Stimulated activated CD8-positive, alpha-beta memory T cell treated with anti-CD3 and anti-CD28 coated beads, Interleukin-15, amount 100 ng/mL, for 48 hours (primary cell): ENCODE measurements around the gene TIMP3.
"Not testable (repeated sequence)": the region's sequence is repeated elsewhere in the genome, so short reads cannot be mapped to it uniquely, and the experiment has no call there.

Source experiments
- DNase-seq, 2 donors: peaks; one replicate each; pipeline ENCODE4 v3.0.0-alpha.2; 2020; ENCODE audit warnings: low read depth in 2 of 2

The TIMP3 gene

DNA sequence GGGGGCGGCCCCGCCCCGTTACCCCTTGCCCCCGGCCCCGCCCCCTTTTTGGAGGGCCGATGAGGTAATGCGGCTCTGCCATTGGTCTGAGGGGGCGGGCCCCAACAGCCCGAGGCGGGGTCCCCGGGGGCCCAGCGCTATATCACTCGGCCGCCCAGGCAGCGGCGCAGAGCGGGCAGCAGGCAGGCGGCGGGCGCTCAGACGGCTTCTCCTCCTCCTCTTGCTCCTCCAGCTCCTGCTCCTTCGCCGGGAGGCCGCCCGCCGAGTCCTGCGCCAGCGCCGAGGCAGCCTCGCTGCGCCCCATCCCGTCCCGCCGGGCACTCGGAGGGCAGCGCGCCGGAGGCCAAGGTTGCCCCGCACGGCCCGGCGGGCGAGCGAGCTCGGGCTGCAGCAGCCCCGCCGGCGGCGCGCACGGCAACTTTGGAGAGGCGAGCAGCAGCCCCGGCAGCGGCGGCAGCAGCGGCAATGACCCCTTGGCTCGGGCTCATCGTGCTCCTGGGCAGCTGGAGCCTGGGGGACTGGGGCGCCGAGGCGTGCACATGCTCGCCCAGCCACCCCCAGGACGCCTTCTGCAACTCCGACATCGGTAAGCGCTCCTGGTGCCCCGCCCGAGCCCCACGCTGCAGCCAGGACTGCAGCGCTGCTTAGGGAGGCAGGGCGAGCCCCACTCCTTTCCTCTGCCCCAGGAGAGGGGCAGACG, at the start of gene TIMP3:
TSS of gene TIMP3 (plus strand) at position 169 of the 700 bp plus-strand sequence. CDS start at position 466, 297 bp downstream.
- no peak for DNase-seq

- DNase-seq = no peak
Observed at GRCh38 chr22:32752326-32752725, 49.2 kb upstream of the TIMP3 start.

DNA sequence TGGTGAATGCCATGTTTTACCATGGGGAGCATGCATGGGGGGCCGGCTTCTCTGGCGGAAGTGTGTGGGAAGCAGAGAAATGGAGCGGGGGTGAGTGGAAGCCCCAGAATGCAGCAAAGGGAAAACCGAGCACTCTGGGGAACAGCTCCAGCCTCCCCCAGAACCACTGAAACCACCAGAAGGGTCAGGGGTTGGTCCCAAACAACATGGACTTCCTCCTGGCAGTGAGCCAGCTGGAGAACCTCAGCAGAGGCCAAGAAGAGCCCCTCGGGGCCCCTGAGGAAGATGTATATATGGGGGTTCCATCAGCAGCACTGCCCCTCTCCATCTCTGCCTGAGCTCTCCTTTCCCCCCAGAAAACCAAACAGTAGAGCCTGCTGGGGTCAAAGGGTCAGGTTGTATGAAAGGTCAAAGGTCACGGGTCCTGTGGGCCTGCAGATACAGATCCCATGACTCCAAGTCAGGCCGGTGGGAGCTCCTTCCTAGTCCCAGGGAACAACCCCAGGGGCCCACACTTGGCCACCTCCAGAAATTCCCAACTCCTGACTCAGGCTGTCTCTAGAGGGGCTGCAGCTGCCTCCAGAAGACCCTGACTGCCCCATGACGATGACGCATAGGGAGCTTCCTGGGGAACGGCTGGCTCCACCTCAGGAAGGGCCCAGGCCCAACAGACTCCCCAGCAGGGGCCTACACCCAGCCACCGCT, 48.5 kb upstream of the TIMP3 start:
- DNase-seq = no peak

GRCh38 chr22:32753591-32753990, 47.9 kb upstream of the TIMP3 start:
- no peak for DNase-seq

- no peak for DNase-seq
Observed at GRCh38 chr22:32754413-32755041, 47.0 kb upstream of the TIMP3 start.

- not testable (repeated sequence) for DNase-seq
Observed at GRCh38 chr22:32757086-32757762, 44.3 kb upstream of the TIMP3 start.

- no peak for DNase-seq
Observed at GRCh38 chr22:32758866-32759385, 42.6 kb upstream of the TIMP3 start.

DNA sequence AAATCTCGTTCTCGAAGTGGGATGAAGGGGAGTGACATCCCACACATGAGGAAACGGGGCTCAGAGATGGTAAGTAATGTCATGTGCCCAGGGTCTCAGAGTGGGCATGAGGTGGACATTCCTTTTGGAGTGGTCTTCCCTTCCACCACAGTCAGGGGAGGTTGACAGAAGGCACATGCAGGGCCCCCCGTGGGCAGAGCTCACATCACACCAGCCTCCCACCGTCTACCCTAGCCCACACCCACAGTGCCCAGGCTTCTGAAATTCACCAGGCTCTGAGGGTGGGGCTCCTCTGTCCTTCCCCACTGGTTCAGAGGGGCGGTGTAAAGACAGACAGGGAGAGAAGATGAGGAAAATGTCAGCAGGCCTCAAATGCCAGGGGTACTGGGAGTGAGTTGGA, 41.1 kb upstream of the TIMP3 start:
- DNase-seq = no peak

- no peak for DNase-seq
Observed at GRCh38 chr22:32760815-32761214, 40.7 kb upstream of the TIMP3 start.

DNA sequence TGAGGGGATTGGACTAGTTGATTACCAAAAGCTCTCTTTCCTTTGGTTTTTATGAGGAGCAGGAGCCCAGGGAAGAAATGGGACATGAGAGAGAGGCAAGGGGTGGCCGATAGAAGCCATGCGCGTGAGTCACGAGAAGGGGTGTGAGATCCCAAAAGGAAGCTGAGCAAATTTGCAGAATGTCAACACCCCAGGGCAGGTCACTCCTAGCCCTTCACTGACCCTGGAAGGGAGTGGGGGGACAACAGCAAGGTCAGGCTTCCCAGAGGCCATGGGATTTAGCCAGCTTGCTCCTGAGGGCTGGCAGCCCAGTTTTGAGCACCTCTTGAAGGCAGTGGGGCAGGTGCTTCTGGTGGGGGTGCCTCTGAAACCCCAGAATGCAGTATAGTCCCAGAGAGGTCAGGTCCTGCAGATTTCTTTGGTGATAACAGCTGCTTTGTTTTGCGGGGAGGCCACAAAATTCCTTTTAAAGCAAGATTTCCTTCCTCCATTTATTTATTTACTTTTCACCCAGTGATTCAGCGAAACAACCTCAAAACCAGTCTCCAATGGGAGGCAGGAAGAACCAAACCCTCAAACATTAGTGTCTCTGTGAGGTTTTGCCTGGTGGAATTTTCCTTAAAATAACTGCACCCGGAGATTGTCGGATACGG, 40.1 kb upstream of the TIMP3 start:
- DNase-seq = no peak

GRCh38 chr22:32764330-32765131, 37.0 kb upstream of the TIMP3 start:
- no peak for DNase-seq

GRCh38 chr22:32765132-32765618, 36.3 kb upstream of the TIMP3 start:
- no peak for DNase-seq

DNA sequence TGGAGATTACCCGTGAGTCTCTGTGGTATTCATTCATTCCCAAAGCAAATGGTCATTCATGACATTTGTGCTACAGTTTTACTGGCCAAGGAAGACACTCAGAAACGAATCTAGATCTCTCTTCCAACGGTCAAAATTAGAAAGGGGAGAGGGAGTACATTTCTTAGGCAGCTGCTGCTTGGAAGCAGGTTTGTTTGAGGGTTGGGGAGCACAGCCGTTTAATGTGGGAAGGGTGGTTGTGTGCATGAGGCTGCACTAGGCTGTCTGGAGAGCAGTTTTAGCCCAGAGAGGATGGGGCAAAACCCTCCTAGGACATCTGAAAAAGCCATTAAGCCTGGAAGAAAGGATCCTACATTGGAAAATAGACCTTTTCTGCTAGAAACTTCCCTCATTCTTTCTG, 29.7 kb upstream of the TIMP3 start:
- no peak for DNase-seq

DNA sequence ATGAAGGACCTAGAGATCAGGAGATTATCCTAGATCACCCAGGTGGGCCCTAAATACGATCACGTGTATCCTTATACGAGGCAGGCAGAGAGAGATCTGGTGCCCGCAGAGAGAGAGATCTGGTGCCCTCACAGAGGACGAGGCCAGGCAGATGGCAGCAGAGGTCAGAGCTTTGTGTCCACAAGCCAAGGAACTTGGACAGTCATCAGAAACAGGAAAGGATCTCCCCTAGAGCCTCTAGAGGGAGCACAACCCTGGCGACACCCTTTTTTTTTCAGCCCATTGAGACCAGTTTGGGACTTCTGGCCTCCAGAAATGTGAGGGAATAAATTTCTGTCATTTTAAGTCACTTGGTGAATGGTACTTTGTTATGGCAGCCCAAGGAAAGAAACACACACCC, 25.5 kb upstream of the TIMP3 start:
- DNase-seq = no peak

GRCh38 chr22:32776397-32776796, 25.1 kb upstream of the TIMP3 start:
- DNase-seq = no peak

DNA sequence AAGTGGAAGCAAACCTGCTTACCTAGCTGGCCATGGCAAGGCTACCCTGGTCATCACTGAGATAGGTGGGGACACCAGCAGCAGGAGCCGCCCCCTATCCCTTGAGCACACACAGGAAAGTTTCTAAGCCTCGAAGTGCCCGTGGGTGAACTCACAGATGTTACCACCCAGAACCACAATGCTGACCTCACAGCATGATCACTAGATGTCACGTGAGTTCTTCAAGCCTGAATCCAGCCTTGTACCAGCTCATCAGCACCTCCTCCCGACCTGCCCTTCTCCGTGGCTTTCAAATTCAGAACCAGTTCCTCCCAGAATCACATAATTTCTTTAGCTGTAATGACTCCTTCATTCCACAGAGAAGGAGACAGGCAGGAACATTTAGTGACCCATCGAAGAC, 24.7 kb upstream of the TIMP3 start:
- DNase-seq = no peak

GRCh38 chr22:32777987-32778386, 23.5 kb upstream of the TIMP3 start:
- DNase-seq = no peak

- no peak for DNase-seq
Observed at GRCh38 chr22:32780726-32781310, 20.7 kb upstream of the TIMP3 start.

GRCh38 chr22:32781695-32782094, 19.8 kb upstream of the TIMP3 start:
- DNase-seq = no peak

DNA sequence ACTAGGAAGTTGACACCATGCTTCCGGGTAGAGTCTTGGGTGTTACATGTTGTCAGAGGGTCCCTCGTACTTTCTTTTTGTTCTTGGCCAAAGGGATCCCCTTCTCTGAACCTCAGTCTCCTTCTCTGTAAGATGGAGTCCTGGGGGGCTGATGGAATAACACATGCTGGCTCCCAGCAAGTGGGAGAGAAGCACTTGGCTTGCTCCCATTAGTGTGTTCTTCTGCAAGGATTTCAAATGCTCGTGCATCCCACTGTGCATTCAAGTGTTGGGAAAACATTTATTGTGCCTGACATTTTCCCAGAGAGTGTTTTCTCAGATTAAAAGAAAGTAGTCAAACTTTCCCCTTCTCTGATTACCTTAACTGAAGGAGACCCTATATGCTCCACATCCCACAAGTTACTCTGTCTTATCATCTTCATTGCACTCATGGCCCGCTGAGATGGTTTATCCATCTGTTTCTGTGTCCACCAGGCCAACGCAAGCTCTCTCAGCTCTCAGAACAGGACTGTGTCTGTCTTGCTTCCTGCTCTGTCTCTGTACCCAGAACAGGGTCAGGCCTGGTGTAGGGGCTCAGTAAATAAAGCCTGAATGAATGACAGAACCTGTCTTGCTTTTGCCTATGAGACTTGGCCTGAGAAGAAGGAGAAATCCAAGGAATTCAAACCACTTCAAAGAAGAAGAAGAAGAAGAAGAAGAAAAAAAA, 16.0 kb upstream of the TIMP3 start:
- no peak for DNase-seq
